Measurements from ENCODE around the gene ANKRD10. TPM values are rescaled to one million over a fixed set of nuclear protein-coding genes. Genes with fewer than 3 reads are reported as not detected.
"Not testable (repeated sequence)": the region's sequence is repeated elsewhere in the genome, so short reads cannot be mapped to it uniquely, and the experiment has no call there.

ANKRD10 gene
- total and polyA plus RNA-seq, 10 of the 15 experiments (the other 5 are each of a cell fraction or from before 2014, with no cell fraction given) = 47.1 to 199 (median 97.2) TPM

DNA sequence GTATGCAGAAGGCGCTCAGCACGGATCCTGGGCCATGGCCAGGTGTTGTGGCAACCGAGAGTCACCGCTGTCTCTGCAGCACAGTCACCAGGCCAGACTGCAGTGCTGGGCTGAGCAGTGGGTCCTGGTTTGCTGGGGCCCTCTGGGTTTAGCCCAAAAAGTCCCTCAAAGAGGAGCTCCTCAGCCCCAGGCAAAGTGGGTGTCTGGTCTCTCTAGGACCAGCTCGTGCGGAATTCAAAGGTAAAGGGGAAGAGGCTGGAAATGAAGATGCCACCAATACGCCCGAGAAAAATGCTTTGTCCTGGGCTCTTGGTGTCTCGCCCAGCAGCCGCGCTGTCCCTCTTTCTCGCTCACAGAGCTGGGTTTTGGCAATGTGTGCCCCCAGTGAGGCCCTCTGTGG lies 38.5 kb upstream of the ANKRD10 start:
- Histone ChIP-seq H3K4me3 (no peak overlapping the region), H4K20me1 (ENCODE audit: control insufficient read depth, insufficient read depth) (no peaks in the 10 kb centered on the region), H3K9me3 (replicated peaks; ENCODE audit: control insufficient read depth, insufficient read depth, low read length) (no peaks in the 10 kb centered on the region; the same call in 2 of the 3 replicates), H3K36me3 (ENCODE audit: control insufficient read depth in 2 of 2, insufficient read depth in 2 of 2, low read length in 1 of 2) (no peaks in the 10 kb centered on the region), H3K4me1 (ENCODE audit: control insufficient read depth, insufficient read depth, low read length) (no peaks in the 10 kb centered on the region), H3K79me2 (ENCODE audit: control insufficient read depth, insufficient read depth, low read length) (no peaks in the 10 kb centered on the region), H2AFZ (ENCODE audit: control insufficient read depth, low read depth, low read length) (no peak overlapping the region), H3K27ac (ENCODE audit: control insufficient read depth, insufficient read depth) (no peak overlapping the region), H3K27me3 (replicated peaks in 1 of 2; ENCODE audit: control insufficient read depth in 2 of 2, insufficient read depth in 2 of 2, low read length in 1 of 2) (no peaks in the 10 kb centered on the region), H3K9ac (ENCODE audit: control insufficient read depth, insufficient read depth, low read length) (no peak overlapping the region), H3K4me2 (ENCODE audit: control insufficient read depth, insufficient read depth) (no peak overlapping the region)
- SMC1A ChIA-PET (ENCODE audit: uncharacterized antibody, unreplicated experiment) = no interaction called here
- in situ Hi-C loops (cut with MboI) (loop anchor here (5.0 kb wide), 1 partner anchor 1444 kb away; no protein-coding TSS in a partner anchor), intact Hi-C loops (cut with micrococcal nuclease; ENCODE audit: unreplicated experiment) (no loop called here)
- WGBS (ENCODE audit: insufficient coverage, insufficient replicate concordance, low lambda C conversion rate, missing lambda C conversion rate) = 45% methylated on average over 12 of the region's 12 CpGs
- no TSS peak for BruUV-seq (replicated peaks)
- TF ChIP-seq TARDBP (IDR thresholded peaks at IDR 0.05; ENCODE audit: borderline replicate concordance) (no peak), TBL1XR1 (IDR thresholded peaks at IDR 0.05; ENCODE audit: low read depth, low read length) (no peak), NFXL1 (IDR thresholded peaks at IDR 0.05; ENCODE audit: borderline replicate concordance) (no peak)
- TF ChIP-seq, protein P1, sequence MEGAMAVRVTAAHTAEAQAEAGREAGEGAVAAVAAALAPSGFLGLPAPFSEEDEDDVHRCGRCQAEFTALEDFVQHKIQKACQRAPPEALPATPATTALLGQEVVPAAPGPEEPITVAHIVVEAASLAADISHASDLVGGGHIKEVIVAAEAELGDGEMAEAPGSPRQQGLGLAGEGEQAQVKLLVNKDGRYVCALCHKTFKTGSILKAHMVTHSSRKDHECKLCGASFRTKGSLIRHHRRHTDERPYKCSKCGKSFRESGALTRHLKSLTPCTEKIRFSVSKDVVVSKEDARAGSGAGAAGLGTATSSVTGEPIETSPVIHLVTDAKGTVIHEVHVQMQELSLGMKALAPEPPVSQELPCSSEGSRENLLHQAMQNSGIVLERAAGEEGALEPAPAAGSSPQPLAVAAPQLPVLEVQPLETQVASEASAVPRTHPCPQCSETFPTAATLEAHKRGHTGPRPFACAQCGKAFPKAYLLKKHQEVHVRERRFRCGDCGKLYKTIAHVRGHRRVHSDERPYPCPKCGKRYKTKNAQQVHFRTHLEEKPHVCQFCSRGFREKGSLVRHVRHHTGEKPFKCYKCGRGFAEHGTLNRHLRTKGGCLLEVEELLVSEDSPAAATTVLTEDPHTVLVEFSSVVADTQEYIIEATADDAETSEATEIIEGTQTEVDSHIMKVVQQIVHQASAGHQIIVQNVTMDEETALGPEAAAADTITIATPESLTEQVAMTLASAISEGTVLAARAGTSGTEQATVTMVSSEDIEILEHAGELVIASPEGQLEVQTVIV (IDR thresholded peaks at IDR 0.05; ENCODE audit: borderline replicate concordance, partially characterized antibody) = no peak
- CTCF ChIA-PET = no interaction called here
- POLR2A ChIA-PET = no interaction called here
- FAIRE-seq (no peak), ATAC-seq (no peak), DNase-seq (ENCODE audit: low read depth, low spot score) (no peak)
- RAD21 ChIA-PET (ENCODE audit: unreplicated experiment) = interaction anchor here (1.4 kb wide), 1 partner anchor 38 kb away, joined by 3 read pairs; the partner anchor contains the start of gene ANKRD10

DNA sequence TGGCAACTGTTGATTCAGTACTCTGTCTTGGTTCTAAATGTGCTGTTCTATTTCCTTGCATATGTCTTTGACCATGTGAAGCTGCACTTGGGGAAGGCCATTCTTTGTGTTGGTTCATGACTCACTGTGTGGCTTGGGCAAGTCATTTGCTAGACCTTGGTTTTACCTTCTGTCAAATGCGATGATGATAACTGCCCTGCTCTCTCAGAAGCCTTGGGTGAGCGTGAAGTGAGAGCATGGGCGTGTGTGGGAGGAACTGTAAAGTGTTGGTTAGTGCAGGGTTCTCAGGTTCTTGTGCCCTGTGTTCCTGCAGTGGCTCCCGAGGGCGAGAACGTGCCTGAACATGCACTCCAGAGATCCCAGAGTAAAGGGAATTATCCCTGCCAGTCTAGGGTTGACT lies 37.3 kb upstream of the ANKRD10 start:
- H3K27me3 ChIP-seq (replicated peaks in 1 of 2; ENCODE audit: control insufficient read depth in 2 of 2, insufficient read depth in 2 of 2, low read length in 1 of 2); H3K9me3 ChIP-seq (replicated peaks; ENCODE audit: control insufficient read depth, insufficient read depth, low read length); H3K79me2 ChIP-seq (ENCODE audit: control insufficient read depth, insufficient read depth, low read length); H4K20me1 ChIP-seq (ENCODE audit: control insufficient read depth, insufficient read depth); H3K4me1 ChIP-seq (ENCODE audit: control insufficient read depth, insufficient read depth, low read length); BruUV-seq (replicated peaks); DNase-seq (ENCODE audit: low read depth, low spot score); H3K9ac ChIP-seq (ENCODE audit: control insufficient read depth, insufficient read depth, low read length); intact Hi-C loops (cut with micrococcal nuclease; ENCODE audit: unreplicated experiment); H3K27ac ChIP-seq (ENCODE audit: control insufficient read depth, insufficient read depth); H2AFZ ChIP-seq (ENCODE audit: control insufficient read depth, low read depth, low read length); H3K4me3 ChIP-seq; POLR2A ChIA-PET; H3K4me2 ChIP-seq (ENCODE audit: control insufficient read depth, insufficient read depth); H3K36me3 ChIP-seq (ENCODE audit: control insufficient read depth in 2 of 2, insufficient read depth in 2 of 2, low read length in 1 of 2); CTCF ChIA-PET: not testable (repeated sequence)
- FAIRE-seq (peak; percentile 98), ATAC-seq (peak; percentile 85)
- ChIA-PET SMC1A (ENCODE audit: uncharacterized antibody, unreplicated experiment) (interaction anchor here (1.2 kb wide), 1 partner anchor 12 kb away, joined by 3 read pairs; no protein-coding TSS in a partner anchor), RAD21 (ENCODE audit: unreplicated experiment) (interaction anchor here (1.5 kb wide), 1 partner anchor 116 kb away, joined by 3 read pairs; no protein-coding TSS in a partner anchor)
- in situ Hi-C loops (cut with MboI) = loop anchor here (5.0 kb wide), 1 partner anchor 1445 kb away; no protein-coding TSS in a partner anchor
- TF ChIP-seq BHLHE40 (IDR thresholded peaks at IDR 0.05; ENCODE audit: borderline replicate concordance in 1 of 2, low read depth in 2 of 2, low read length in 1 of 2) = peak in 1 of 2 experiments; percentile 14; a peak in 1 of 4 replicates
- WGBS (ENCODE audit: insufficient coverage, insufficient replicate concordance, low lambda C conversion rate, missing lambda C conversion rate) = 3% methylated on average over 5 of the region's 6 CpGs
